K562 treated with DMSO at 1 percent for 12 hours (cell line): ENCODE data around the gene ZC3H4. TPM values are rescaled to one million over a fixed set of nuclear protein-coding genes. Genes with fewer than 3 reads are reported as not detected.

Source experiments
- total RNA-seq: library from RNA; unstranded; fragments of 300-600 nt; gene quantifications from 2 replicates; pipeline ENCODE4 v1.2.3, GENCODE V29; 2022; ENCODE audit not compliant: insufficient read depth

ZC3H4 gene
- total RNA-seq, result 4.5 and 12.8 TPM in 2 replicates

DNA sequence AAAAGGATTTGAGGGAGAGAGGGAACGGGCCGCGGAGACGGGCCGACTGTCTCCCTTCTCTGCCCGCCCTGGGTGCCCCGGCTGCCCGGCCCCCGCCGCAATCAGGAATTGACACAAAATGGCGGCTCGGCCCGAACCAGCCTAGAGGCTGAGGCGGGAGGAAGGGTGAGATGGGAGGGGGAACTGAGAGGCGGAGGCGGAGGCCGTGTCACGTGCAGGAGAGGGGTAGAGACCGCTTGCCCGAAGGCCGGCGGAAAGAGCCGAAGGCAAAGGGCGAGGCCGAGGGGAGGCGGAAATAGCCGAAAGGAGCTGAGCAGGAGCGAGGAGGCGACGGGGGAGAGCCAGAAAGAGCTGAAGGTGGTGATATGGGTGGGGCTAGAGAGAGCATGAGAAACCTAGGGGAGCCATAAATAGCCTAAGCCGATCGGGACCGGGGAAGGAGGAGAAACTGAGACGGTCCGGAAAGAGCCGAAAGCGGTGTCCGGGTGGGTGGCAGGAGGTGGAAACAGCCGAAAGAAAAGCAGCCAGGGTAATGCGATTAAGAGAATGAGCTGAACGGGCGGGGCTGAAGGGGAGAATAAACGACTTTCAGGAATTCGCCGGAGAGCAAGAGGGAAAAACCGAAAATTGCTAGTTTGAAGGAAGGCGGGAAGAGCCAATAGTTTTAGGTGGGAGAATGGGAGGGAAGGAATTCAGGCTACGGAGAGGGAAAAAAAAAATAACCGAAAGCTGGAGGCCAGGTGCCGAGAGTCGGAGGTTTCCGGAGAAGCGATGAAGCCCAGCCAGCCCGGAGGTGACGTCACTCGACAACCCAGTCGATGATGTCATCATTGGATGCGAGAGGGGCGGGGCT lies at the start of gene ZC3H4:
Gene ZC3H4, minus strand, starts transcription at position 780 of the 853 bp plus-strand sequence. CDS start 1,192 bp downstream, outside the sequence.

GRCh38 chr19:47130589-47131227 lies 17.1 kb upstream of the ZC3H4 start, which contains the start of gene SAE1:
Gene SAE1 (plus strand): TSS chr19:47130835. CDS start chr19:47130931, 96 bp downstream.

DNA sequence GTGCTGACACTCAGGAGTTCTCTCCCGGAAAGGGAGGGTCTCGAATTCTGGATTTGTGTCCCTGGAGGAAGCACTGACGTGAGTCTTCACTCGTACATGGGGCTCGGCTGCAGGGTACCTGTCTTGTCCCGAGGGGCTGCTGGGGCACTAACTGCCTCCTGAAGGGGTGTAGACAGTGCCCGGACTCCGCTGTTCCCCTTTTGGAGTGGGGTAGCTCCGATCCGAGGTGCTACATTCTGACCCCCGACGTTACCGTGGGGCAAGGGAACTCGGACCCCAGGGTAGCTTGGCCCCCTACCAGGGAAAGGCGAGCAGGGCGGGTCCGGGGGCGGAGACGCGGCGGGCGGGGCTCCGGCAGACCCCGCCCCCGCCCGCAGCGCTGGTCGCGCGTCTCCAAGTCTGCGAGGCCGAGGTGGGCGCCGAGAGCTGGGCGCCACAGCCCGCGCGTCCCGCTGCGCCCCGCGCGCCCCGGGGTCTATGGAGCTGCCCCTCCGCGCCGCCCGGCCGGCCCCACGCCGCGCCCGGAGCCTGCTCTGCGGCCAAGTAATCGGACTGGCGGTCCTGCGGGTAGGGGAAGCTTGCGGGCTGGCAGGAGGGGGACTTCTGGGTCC lies 94.0 kb downstream of the ZC3H4 start, which contains the start of gene NPAS1:
Gene NPAS1, plus strand, starts transcription at position 407 of the 611 bp plus-strand sequence. CDS start 1,211 bp downstream, outside the sequence.

Other genes with a start within 250 kb of the ZC3H4 start
- gene NPAS1, start 93.9 kb downstream of the ZC3H4 start, total RNA-seq, result 15.2 and 16.1 TPM in 2 replicates
- gene TMEM160, start 65.2 kb downstream of the ZC3H4 start, total RNA-seq, result 64.2 and 130 TPM in 2 replicates
- gene SAE1, start 17.1 kb upstream of the ZC3H4 start, total RNA-seq, result 225 and 266 TPM in 2 replicates
- 40.8 and 44.7 TPM in 2 replicates for gene BBC3, start 117.4 kb upstream of the ZC3H4 start, total RNA-seq
- 16.5 and 20.8 TPM in 2 replicates for gene CCDC9, start 142.7 kb upstream of the ZC3H4 start, total RNA-seq
- gene INAFM1, start 161.1 kb upstream of the ZC3H4 start, total RNA-seq, result 24.7 and 36.8 TPM in 2 replicates
- 0.83 and 0.90 TPM in 2 replicates for gene C5AR1, start 196.1 kb upstream of the ZC3H4 start, total RNA-seq
- gene C5AR2, start 218.4 kb upstream of the ZC3H4 start, total RNA-seq, result 0.17 TPM in 1 of 2 replicates, not detected in the other
- gene DHX34, start 235.5 kb upstream of the ZC3H4 start, total RNA-seq, result 10.3 and 16.7 TPM in 2 replicates